Mucosa of gallbladder (tissue), 1 donor: ENCODE data around the gene B3GALT5. TPM values are rescaled to one million over a fixed set of nuclear protein-coding genes. Genes with fewer than 3 reads are reported as not detected.
A peak's percentile ranks its signal among the peaks of the same experiment; 100 is the strongest.
"Not testable (repeated sequence)": the region's sequence is repeated elsewhere in the genome, so short reads cannot be mapped to it uniquely, and the experiment has no call there.

Source experiments
- DNase-seq: peaks from one replicate; pipeline ENCODE4 v3.0.0-alpha.2; 2020; ENCODE audit warnings: low spot score
- total RNA-seq: library from RNA; stranded (reverse); gene quantifications from one replicate; pipeline ENCODE4 v1.2.1, GENCODE V29; 2021
- donor health status: DM: no; HTN: no; CAD: no.

B3GALT5 gene
- total RNA-seq, 1 donor from 2014 or later, result 48.7 TPM

GRCh38 chr21:39666681-39667315 lies 54.1 kb downstream of the B3GALT5 start:
- no peak for DNase-seq

- DNase-seq, result no peak
These were observed 54.7 kb downstream of the B3GALT5 start for GRCh38 chr21:39667353-39667891.

GRCh38 chr21:39668369-39668768 lies 55.6 kb downstream of the B3GALT5 start:
- DNase-seq, result no peak

- DNase-seq, result no peak
These were observed 56.7 kb downstream of the B3GALT5 start for GRCh38 chr21:39669485-39669884.

- no peak for DNase-seq
These were observed 57.4 kb downstream of the B3GALT5 start for GRCh38 chr21:39669976-39670661.

- DNase-seq, result no peak
These were observed 58.0 kb downstream of the B3GALT5 start for GRCh38 chr21:39670701-39671100.

GRCh38 chr21:39671986-39672385 lies 59.2 kb downstream of the B3GALT5 start:
- no peak for DNase-seq

GRCh38 chr21:39673163-39673562 lies 60.4 kb downstream of the B3GALT5 start:
- DNase-seq, result no peak

GRCh38 chr21:39673736-39674135 lies 61.0 kb downstream of the B3GALT5 start:
- DNase-seq, result no peak

- DNase-seq, result no peak
These were observed 62.1 kb downstream of the B3GALT5 start for GRCh38 chr21:39674801-39675200.

- no peak for DNase-seq
These were observed 62.9 kb downstream of the B3GALT5 start for GRCh38 chr21:39675590-39675989.

GRCh38 chr21:39675993-39676661 lies 63.4 kb downstream of the B3GALT5 start:
- peak; percentile 71 for DNase-seq

GRCh38 chr21:39680216-39680615 lies 67.5 kb downstream of the B3GALT5 start:
- DNase-seq, result no peak

- no peak for DNase-seq
These were observed 68.5 kb downstream of the B3GALT5 start for GRCh38 chr21:39681257-39681656.

GRCh38 chr21:39681845-39682244 lies 69.1 kb downstream of the B3GALT5 start:
- no peak for DNase-seq

GRCh38 chr21:39685236-39685635 lies 72.5 kb downstream of the B3GALT5 start:
- no peak for DNase-seq

- no peak for DNase-seq
These were observed 73.3 kb downstream of the B3GALT5 start for GRCh38 chr21:39685991-39686390.

- no peak for DNase-seq
These were observed 74.1 kb downstream of the B3GALT5 start for GRCh38 chr21:39686646-39687468.

- no peak for DNase-seq
These were observed 75.3 kb downstream of the B3GALT5 start for GRCh38 chr21:39688010-39688409.

- not testable (repeated sequence) for DNase-seq
These were observed 77.1 kb downstream of the B3GALT5 start for GRCh38 chr21:39689860-39690259.

GRCh38 chr21:39690454-39690853 lies 77.7 kb downstream of the B3GALT5 start:
- DNase-seq, result no peak

GRCh38 chr21:39694750-39695149 lies 82.0 kb downstream of the B3GALT5 start:
- DNase-seq, result no peak
